Measurements from ENCODE around the gene SPRR2F.
"Not testable (repeated sequence)": the region's sequence is repeated elsewhere in the genome, so short reads cannot be mapped to it uniquely, and the experiment has no call there.

SPRR2F gene

DNA sequence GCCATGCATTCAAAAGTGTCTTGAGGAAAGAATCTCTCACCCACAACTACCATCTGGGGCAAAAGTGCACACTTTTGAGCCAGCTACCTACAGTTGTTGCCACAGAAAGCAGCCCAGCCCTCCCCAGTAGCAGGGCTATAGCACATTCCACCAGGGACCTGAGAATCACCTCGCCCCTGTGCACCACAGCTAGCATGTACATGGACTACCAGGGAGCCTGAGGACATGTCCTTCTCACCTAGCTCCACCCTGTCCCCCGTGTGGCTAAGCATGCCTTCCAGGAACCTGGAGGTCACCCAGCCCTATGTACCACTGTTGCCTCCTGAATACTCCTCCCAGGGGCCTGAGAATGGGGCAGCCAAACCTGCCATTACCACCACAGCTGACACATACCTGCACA lies 20.4 kb upstream of the SPRR2F start:
- no peak for DNase-seq (ENCODE audit: low read depth, low spot score)
- H3K4me3 ChIP-seq (ENCODE audit: low read depth, low read length), result no peak overlapping the region
- CTCF ChIA-PET, result no interaction called here
- TF ChIP-seq, protein P1, sequence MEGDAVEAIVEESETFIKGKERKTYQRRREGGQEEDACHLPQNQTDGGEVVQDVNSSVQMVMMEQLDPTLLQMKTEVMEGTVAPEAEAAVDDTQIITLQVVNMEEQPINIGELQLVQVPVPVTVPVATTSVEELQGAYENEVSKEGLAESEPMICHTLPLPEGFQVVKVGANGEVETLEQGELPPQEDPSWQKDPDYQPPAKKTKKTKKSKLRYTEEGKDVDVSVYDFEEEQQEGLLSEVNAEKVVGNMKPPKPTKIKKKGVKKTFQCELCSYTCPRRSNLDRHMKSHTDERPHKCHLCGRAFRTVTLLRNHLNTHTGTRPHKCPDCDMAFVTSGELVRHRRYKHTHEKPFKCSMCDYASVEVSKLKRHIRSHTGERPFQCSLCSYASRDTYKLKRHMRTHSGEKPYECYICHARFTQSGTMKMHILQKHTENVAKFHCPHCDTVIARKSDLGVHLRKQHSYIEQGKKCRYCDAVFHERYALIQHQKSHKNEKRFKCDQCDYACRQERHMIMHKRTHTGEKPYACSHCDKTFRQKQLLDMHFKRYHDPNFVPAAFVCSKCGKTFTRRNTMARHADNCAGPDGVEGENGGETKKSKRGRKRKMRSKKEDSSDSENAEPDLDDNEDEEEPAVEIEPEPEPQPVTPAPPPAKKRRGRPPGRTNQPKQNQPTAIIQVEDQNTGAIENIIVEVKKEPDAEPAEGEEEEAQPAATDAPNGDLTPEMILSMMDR (IDR thresholded peaks at IDR 0.05; ENCODE audit: insufficient read depth, low read length, missing control alignments), result no peak
- POLR2A ChIA-PET, result no interaction called here

DNA sequence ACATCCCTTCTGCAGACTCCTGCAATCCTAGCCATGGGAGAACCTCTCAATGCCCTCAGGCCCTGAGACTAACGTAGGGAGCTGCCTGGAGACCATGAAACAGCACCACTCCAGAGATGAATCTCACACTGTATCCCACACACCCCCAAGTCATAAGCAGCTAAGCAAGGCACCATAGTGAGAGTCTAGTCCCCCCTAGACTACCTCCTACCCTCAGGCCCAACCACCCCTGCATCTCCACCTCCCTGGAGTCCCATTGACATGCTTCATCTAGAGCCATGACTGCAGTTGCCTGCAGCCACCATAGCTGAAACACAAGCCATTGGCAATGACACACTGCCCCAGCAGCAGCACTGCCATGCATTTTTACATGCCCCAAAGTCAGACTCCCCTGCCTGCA lies 20.0 kb upstream of the SPRR2F start:
- POLR2A ChIA-PET, result no interaction called here
- CTCF ChIA-PET, result no interaction called here
- DNase-seq (ENCODE audit: low read depth, low spot score), result no peak
- TF ChIP-seq, protein P1 (IDR thresholded peaks at IDR 0.05; ENCODE audit: insufficient read depth, low read length, missing control alignments), result no peak
- no peak overlapping the region for H3K4me3 ChIP-seq (ENCODE audit: low read depth, low read length)

DNA sequence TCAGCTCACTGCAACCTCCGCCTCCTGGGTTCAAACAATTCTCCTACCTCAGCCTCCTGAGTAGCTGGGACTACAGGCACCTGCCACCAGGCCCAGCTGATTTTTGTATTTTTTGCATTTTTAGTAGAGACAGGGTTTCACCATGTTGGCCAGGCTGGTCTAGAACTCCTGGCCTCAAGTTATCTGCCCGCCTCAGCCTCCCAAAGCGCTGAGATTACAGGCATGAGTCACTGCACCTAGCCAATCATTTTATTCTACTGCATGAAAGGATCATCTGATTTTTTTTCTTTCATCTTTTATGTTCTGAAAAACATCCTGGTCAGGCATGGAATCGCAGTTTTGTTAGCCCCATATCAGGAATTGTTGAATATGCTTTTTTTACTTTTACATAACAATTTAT lies 15.4 kb upstream of the SPRR2F start:
- H3K4me3 ChIP-seq (ENCODE audit: low read depth, low read length); DNase-seq (ENCODE audit: low read depth, low spot score); CTCF ChIA-PET; POLR2A ChIA-PET: not testable (repeated sequence)

DNA sequence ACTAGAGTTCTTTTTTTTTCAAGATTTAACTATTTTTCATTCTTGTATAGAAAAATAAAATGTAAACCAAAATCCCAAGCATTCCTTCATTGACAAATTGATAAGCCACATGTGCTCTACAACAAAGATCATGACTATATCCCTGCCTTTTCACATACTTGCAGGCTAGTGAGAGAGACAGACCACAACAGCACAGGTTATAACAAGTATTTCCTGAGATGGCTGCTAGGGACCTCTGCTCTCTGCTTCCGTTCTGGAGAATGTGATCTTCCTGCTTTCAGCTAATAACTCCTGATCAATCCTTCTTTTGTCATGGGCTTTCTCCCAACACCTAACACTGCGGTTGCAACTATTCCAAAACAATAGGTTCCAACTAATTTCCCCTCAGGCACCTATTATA lies 14.0 kb upstream of the SPRR2F start:
- POLR2A ChIA-PET, result no interaction called here
- no peak for DNase-seq (ENCODE audit: low read depth, low spot score)
- CTCF ChIA-PET, result no interaction called here
- no peak overlapping the region for H3K4me3 ChIP-seq (ENCODE audit: low read depth, low read length)
- TF ChIP-seq, protein P1 (IDR thresholded peaks at IDR 0.05; ENCODE audit: insufficient read depth, low read length, missing control alignments), result no peak

DNA sequence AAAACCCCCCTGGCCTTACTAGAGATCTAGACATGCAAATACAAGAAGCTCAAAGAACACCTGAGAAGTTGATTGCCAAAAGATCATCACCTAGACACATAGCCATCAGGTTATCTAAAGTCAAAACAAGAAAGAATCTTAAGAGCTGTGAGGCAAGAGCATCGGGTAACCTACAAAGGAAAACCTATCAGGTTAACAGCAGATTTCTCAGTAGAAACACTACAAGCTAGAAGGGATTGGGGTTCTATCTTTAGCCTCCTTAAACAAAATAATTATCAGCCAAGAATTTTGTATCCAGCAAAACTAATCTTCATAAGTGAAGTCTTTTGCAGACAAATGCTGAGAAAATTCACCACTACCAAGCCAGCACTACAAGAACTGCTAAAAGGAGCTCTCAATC lies 12.2 kb upstream of the SPRR2F start:
- CTCF ChIA-PET, result no interaction called here

DNA sequence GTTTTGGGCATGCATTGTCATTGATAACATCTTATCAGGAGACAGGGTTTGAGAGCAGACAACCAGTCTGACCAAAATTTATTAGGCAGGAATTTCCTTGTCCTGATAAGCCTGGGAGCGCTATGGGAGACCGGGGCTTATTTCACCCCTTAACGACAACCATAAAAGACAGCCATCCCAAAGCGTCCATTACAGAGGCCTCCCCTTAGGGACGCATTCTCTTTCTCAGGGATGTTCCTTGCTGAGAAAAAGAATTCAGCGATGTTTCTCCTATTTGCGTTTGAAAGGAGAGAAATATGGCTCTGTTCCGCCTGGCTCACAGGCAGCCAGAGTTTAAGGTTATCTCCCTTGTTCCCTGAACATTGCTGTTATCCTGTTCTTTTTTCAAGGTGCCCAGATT lies 10.5 kb upstream of the SPRR2F start:
- H3K4me3 ChIP-seq (ENCODE audit: low read depth, low read length); DNase-seq (ENCODE audit: low read depth, low spot score); CTCF ChIA-PET; POLR2A ChIA-PET: not testable (repeated sequence)

More for the DNA sequence above, 12.2 kb upstream of the SPRR2F start:
- no peak overlapping the region for H3K4me3 ChIP-seq (ENCODE audit: low read depth, low read length)
- no peak for DNase-seq (ENCODE audit: low read depth, low spot score)
- TF ChIP-seq, protein P1 (IDR thresholded peaks at IDR 0.05; ENCODE audit: insufficient read depth, low read length, missing control alignments), result no peak
- POLR2A ChIA-PET, result no interaction called here

DNA sequence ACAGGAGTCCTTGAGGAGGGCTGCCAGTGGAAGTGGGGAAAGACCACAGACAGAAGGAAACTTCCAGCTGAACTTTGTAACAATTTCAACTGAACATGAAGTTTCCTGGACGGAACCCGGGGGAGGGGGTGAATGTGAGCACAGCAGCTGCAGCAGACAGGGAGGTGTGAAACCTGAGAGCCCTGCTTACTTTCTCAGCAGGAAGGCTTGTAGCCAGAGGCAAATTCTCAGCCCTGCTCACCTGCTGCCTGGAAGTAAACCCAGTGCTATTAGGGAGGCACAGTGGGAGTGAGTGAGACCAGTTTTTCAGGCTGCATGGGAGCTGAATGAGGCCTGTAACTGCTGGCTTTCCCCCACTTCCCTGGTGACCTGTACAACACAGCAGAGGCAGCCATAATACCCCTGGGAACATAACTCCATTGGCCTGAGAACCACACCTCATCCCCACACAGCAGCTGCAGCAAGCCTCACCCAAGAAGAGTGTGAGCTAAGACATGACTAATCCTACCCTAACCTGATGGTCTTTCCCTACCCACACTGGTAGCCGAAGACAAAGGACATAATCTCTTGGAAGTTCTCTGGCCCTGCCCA lies 9.6 kb upstream of the SPRR2F start:
- TF ChIP-seq, protein P1 (IDR thresholded peaks at IDR 0.05; ENCODE audit: insufficient read depth, low read length, missing control alignments), result no peak
- POLR2A ChIA-PET, result no interaction called here
- H3K4me3 ChIP-seq (ENCODE audit: low read depth, low read length), result no peak overlapping the region
- no peak for DNase-seq (ENCODE audit: low read depth, low spot score)
- CTCF ChIA-PET, result no interaction called here

Data from AG04449 (cell line).